SK-N-MC (cell line): Measurements from ENCODE around the gene NADK2.

ENCODE experiments used
- DNase-seq: peaks from one replicate; pipeline ENCODE4 v3.0.0-alpha.2; 2011; ENCODE audit warnings: low read depth, low spot score
- H3K27ac ChIP-seq: fragments of 200-600 bp; sonication (generic); 2 replicates; pipeline ENCODE4 v1.5.1; 2016; ENCODE audit warnings: mixed run types
- H3K36me3 ChIP-seq: fragments of 200-600 bp; sonication (generic); 2 replicates; pipeline ENCODE4 v1.6.1; 2017; ENCODE audit warnings: antibody characterized with exemption, low read length, mixed read lengths; ENCODE audit not compliant: insufficient read depth
- H3K4me3 ChIP-seq: fragments of 200-600 bp; sonication (generic); 2 replicates; pipeline ENCODE4 v1.5.1; 2016
- H3K9ac ChIP-seq: fragments of 200-600 bp; sonication (generic); 2 replicates; pipeline ENCODE4 v1.8.0; 2017; ENCODE audit warnings: mixed run types, mixed read lengths; ENCODE audit not compliant: insufficient read length
- H3K9me3 ChIP-seq: fragments of 200-600 bp; sonication (generic); 2 replicates; pipeline ENCODE4 v1.6.1; 2017; ENCODE audit warnings: low read depth, mild to moderate bottlenecking, antibody characterized with exemption, low read length, moderate library complexity, mixed read lengths
- EZH2 ChIP-seq: fragments of 200-600 bp; sonication (generic); IDR thresholded peaks from one replicate; pipeline ENCODE4 v1.6.1; 2017; ENCODE audit warnings: antibody characterized with exemption
- FOXP2 ChIP-seq: optimal IDR thresholded peaks from 2 replicates; pipeline ENCODE3; 2011; ENCODE audit warnings: mild to moderate bottlenecking, moderate library complexity; ENCODE audit not compliant: insufficient read depth; ENCODE audit errors: extremely low read length, control extremely low read depth
- POLR2AphosphoS5 ChIP-seq: IDR thresholded peaks from 2 replicates; pipeline ENCODE4 v1.6.1; 2012; ENCODE audit warnings: mild to moderate bottlenecking, low read depth, low read length, borderline replicate concordance

NADK2 gene

GRCh38 chr5:36147681-36148080, 94.0 kb downstream of the NADK2 start:
- DNase-seq, result no peak
- Histone ChIP-seq H3K4me3 (no peak overlapping the region), H3K27ac (no peak overlapping the region), H3K9ac (no peak overlapping the region), H3K9me3 (no peaks in the 10 kb centered on the region), H3K36me3 (0 out of 2 replicates have a peak, but pooled peaks cover 2% of the 10 kb centered on the region)
- no peak for TF ChIP-seq EZH2
- TF ChIP-seq FOXP2, result no peak
- TF ChIP-seq POLR2AphosphoS5, result no peak

GRCh38 chr5:36146390-36146789, 95.3 kb downstream of the NADK2 start:
- Histone ChIP-seq H3K36me3 (no peaks in the 10 kb centered on the region; the same call in 1 of the 2 replicates), H3K9me3 (no peaks in the 10 kb centered on the region), H3K4me3 (no peak overlapping the region), H3K9ac (no peak overlapping the region), H3K27ac (no peak overlapping the region)
- no peak for DNase-seq
- no peak for TF ChIP-seq EZH2
- no peak for TF ChIP-seq POLR2AphosphoS5
- TF ChIP-seq FOXP2, result no peak

GRCh38 chr5:36145311-36145710, 96.4 kb downstream of the NADK2 start:
- no peaks in the 10 kb centered on the region for H3K9me3 ChIP-seq
- no peak for DNase-seq
- TF ChIP-seq POLR2AphosphoS5, result no peak
- TF ChIP-seq FOXP2, result no peak
- no peak for TF ChIP-seq EZH2
- peaks cover 9% of the 10 kb centered on the region for H3K36me3 ChIP-seq
- no peak overlapping the region for H3K27ac ChIP-seq
- H3K4me3 ChIP-seq, result no peak overlapping the region
- H3K9ac ChIP-seq, result no peak overlapping the region
